Transverse colon (tissue), 4 donors: ENCODE results near the gene CD82. TPM values are rescaled to one million over a fixed set of nuclear protein-coding genes. Genes with fewer than 3 reads are reported as not detected.

Source experiments
- DNase-seq: peaks from one replicate; pipeline ENCODE4 v3.0.0-alpha.2; 2019
- H3K27ac ChIP-seq, 4 donors: fragments of 200-600 bp; sonication (generic); 2 replicates each; pipeline ENCODE4 v1.5.1; 2016 to 2018; ENCODE audit warnings: inconsistent platforms in 4 of 4
- H3K27me3 ChIP-seq: fragments of 200-600 bp; sonication (generic); 2 replicates; pipeline ENCODE4 v1.5.1; 2017; ENCODE audit warnings: inconsistent platforms
- H3K36me3 ChIP-seq, 4 donors: fragments of 200-600 bp; sonication (generic); 2 replicates each; pipeline ENCODE4 v1.5.1; 2017 to 2019; ENCODE audit warnings: inconsistent platforms in 4 of 4
- H3K4me1 ChIP-seq, 4 donors: fragments of 200-600 bp; sonication (generic); 2 replicates each; pipeline ENCODE4 v1.5.1; 2017 to 2020; ENCODE audit warnings: inconsistent platforms in 4 of 4
- H3K4me3 ChIP-seq, 4 donors: fragments of 200-600 bp; sonication (generic); 1 replicate in 1 of 4; 2 replicates in 3 of 4; pipeline versions ENCODE4 v1.5.1 to v1.6.1; 2017 to 2019; ENCODE audit warnings: inconsistent platforms in 4 of 4
- H3K9me3 ChIP-seq, 2 donors: fragments of 200-600 bp; sonication (generic); 2 replicates each; pipeline ENCODE4 v1.5.1; 2017 to 2019; ENCODE audit warnings: inconsistent platforms in 2 of 2
- CTCF ChIP-seq, 5 experiments: fragments of 200-600 bp in 3 of 5; fragments of 450-650 bp in 2 of 5; sonication (generic) in 3 of 5; IDR thresholded peaks; 1 replicate in 2 of 5; 2 replicates in 3 of 5; pipeline ENCODE4 v1.5.1; 2016 to 2017; ENCODE audit warnings: antibody characterized with exemption in 5 of 5, inconsistent platforms in 3 of 5, mild to moderate bottlenecking in 2 of 5, moderate library complexity in 1 of 5
- EP300 ChIP-seq: sonication (generic); formaldehyde crosslinking; IDR thresholded peaks from one replicate; pipeline ENCODE4 v1.6.1; 2017; ENCODE audit warnings: antibody characterized with exemption, low read depth
- POLR2A ChIP-seq: fragments of 450-650 bp; IDR thresholded peaks from one replicate; pipeline ENCODE4 v1.6.1; 2016; ENCODE audit warnings: antibody characterized with exemption, mild to moderate bottlenecking, moderate library complexity
- POLR2AphosphoS5 ChIP-seq, 3 donors: sonication (generic); formaldehyde crosslinking; IDR thresholded peaks; one replicate each; pipeline ENCODE4 v1.6.1; 2016; ENCODE audit warnings: antibody characterized with exemption in 3 of 3
- WGBS, 2 donors: methylation state at CpG; one replicate each; pipeline ENCODE4 v1.1.5; 2018; ENCODE audit warnings: low coverage in 1 of 2; 5-methylcytosine and 5-hydroxymethylcytosine counted together
- in situ Hi-C, 4 donors: fragments of 200-750 bp; cut with MboI; loops; one replicate each; pipeline versions ENCODE4 v1.15.0 to v1.15.1; 2017; ENCODE audit warnings: low sequenced_read_pairs in 3 of 4, low pct_ligation_motif_present in 1 of 4, low pct_unique_long_range_greater_than_20kb in 1 of 4
- intact Hi-C: fragments of 100-400 bp; cut with DNase I; formaldehyde crosslinking; loops from one replicate; pipeline ENCODE4 v1.15.1; 2023; ENCODE audit warnings: low total_unique reads
- total RNA-seq, 4 donors: library from RNA; depleted of rRNA; stranded (reverse); fragments of >200 nt; gene quantifications; one replicate each; pipeline ENCODE4 v1.1.0, GENCODE V29; 2016

Gene CD82
- total RNA-seq, 4 donors from 2014 or later, result 7.9 to 23.1 (median 14.0) TPM

- TF ChIP-seq CTCF (IDR thresholded peaks at IDR 0.05) (no peak), POLR2A (no peak), POLR2AphosphoS5 (IDR thresholded peaks at IDR 0.05) (no peak), EP300 (no peak)
- in situ Hi-C loops, result no loop called here
- peak overlapping the region in 1 of 4 donors; percentile 22 for H3K27ac ChIP-seq
Observed at GRCh38 chr11:44601471-44602370, 36.3 kb downstream of the CD82 start.

GRCh38 chr11:44602891-44603310 lies 37.4 kb downstream of the CD82 start:
- TF ChIP-seq EP300 (no peak), POLR2A (no peak), CTCF (IDR thresholded peaks at IDR 0.05) (no peak), POLR2AphosphoS5 (IDR thresholded peaks at IDR 0.05) (no peak)
- H3K4me3 ChIP-seq, result no peak overlapping the region
- H3K36me3 ChIP-seq, result no peaks in the 10 kb centered on the region
- no peak for DNase-seq
- WGBS, 2 donors, result 66% methylated on average over 6 of the region's 6 CpGs; no CpG with 5 or more reads in 1 of the 2 donors
- intact Hi-C loops (loop anchor here (10.0 kb wide), 1 partner anchor 492 kb away; no protein-coding TSS in a partner anchor), in situ Hi-C loops (no loop called here)
- peaks cover 0 to 25% (median 17%) of the 10 kb centered on the region in 4 donors for H3K4me1 ChIP-seq
- no peaks in the 10 kb centered on the region for H3K27me3 ChIP-seq
- H3K9me3 ChIP-seq, result no peaks in the 10 kb centered on the region
- peak overlapping the region in 1 of 4 donors; percentile 42 for H3K27ac ChIP-seq

More at GRCh38 chr11:44601471-44602370, 36.3 kb downstream of the CD82 start:
- 60 to 90% methylated on average over 1 to 14 of the region's 14 CpGs for WGBS, 2 donors
- H3K9me3 ChIP-seq, result no peaks in the 10 kb centered on the region
- no peaks in the 10 kb centered on the region for H3K36me3 ChIP-seq
- intact Hi-C loops, result loop anchor here (10.0 kb wide), 1 partner anchor 493 kb away; no protein-coding TSS in a partner anchor
- H3K4me3 ChIP-seq, result no peak overlapping the region
- peaks cover 0 to 28% (median 22%) of the 10 kb centered on the region in 4 donors for H3K4me1 ChIP-seq
- no peaks in the 10 kb centered on the region for H3K27me3 ChIP-seq
- peak; percentile 62 for DNase-seq

DNA sequence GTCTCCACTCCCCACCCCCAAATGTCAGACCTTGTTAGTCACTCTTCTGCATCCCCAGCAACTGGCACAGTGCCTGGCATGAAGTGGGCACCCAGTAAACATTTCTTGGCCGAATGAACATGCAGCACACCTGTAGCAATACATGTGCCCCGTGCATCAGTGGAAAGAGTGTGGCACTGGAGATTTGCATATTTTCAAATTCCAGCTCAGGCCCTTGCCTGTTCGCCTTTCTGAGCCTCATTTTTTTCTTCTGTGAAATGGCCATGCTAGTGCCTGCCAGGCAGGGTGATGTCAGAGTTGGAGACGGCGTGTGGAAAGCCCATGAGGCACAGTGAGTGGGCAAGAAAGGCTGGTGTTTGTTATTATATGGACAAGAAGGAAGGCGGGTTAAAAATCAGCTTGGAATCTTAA lies 38.7 kb downstream of the CD82 start:
- Histone ChIP-seq H3K4me1 (peaks cover 3 to 36% (median 25%) of the 10 kb centered on the region in 4 donors), H3K27ac (no peak overlapping the region), H3K27me3 (no peaks in the 10 kb centered on the region), H3K9me3 (no peaks in the 10 kb centered on the region), H3K36me3 (no peaks in the 10 kb centered on the region), H3K4me3 (no peak overlapping the region)
- 86 to 88% methylated on average over 4 to 6 of the region's 6 CpGs for WGBS, 2 donors
- in situ Hi-C loops (no loop called here), intact Hi-C loops (loop anchor here (10.0 kb wide), 1 partner anchor 491 kb away; no protein-coding TSS in a partner anchor)
- TF ChIP-seq POLR2AphosphoS5 (IDR thresholded peaks at IDR 0.05) (no peak), POLR2A (no peak), CTCF (IDR thresholded peaks at IDR 0.05) (no peak), EP300 (no peak)
- no peak for DNase-seq

GRCh38 chr11:44605068-44605708 lies 39.7 kb downstream of the CD82 start:
- Histone ChIP-seq H3K27ac (no peak overlapping the region), H3K4me1 (peaks cover 3 to 36% (median 25%) of the 10 kb centered on the region in 4 donors), H3K27me3 (no peaks in the 10 kb centered on the region), H3K4me3 (no peak overlapping the region), H3K9me3 (no peaks in the 10 kb centered on the region), H3K36me3 (no peaks in the 10 kb centered on the region)
- TF ChIP-seq POLR2AphosphoS5 (IDR thresholded peaks at IDR 0.05), result no peak
- no peak for TF ChIP-seq EP300
- no peak for TF ChIP-seq CTCF (IDR thresholded peaks at IDR 0.05)
- TF ChIP-seq POLR2A, result no peak
- intact Hi-C loops (loop anchor here (10.0 kb wide), 1 partner anchor 490 kb away; no protein-coding TSS in a partner anchor), in situ Hi-C loops (no loop called here)
- 94% methylated on average over 21 of the region's 25 CpGs; no CpG with 5 or more reads in 1 of the 2 donors for WGBS, 2 donors
- no peak for DNase-seq
